Stimulated activated naive B cell treated with anti-CD40 and anti-IgM and Interleukin-4, amounts not matched to agents 10 μg/mL and 1 μg/mL and 100 μg/mL, for 72 hours (primary cell): ENCODE measurements around the gene TMPRSS3.

ENCODE experiments used
- ATAC-seq, 2 donors: fragments of 150-1000 bp; cut with Tn5 transposase; replicated peaks; 2 replicates each; pipeline ENCODE4 v1.10.0; 2021; ENCODE audit warnings: moderate library complexity in 1 of 2
- DNase-seq: peaks from one replicate; pipeline ENCODE4 v3.0.0; 2021
- H3K27ac Mint-ChIP-seq: one replicate; pipeline ENCODE4 v1.8.0; 2022; ENCODE audit warnings: mild to moderate bottlenecking, mixed read lengths
- H3K27me3 Mint-ChIP-seq, 2 donors: one replicate each; pipeline ENCODE4 v1.8.0; 2022; ENCODE audit warnings: mixed read lengths in 2 of 2
- H3K36me3 Mint-ChIP-seq, 2 donors: one replicate each; pipeline ENCODE4 v1.8.0; 2022; ENCODE audit warnings: mixed read lengths in 2 of 2, mild to moderate bottlenecking in 1 of 2
- H3K4me1 Mint-ChIP-seq, 2 donors: one replicate each; pipeline ENCODE4 v1.8.0; 2022; ENCODE audit warnings: mixed read lengths in 2 of 2, mild to moderate bottlenecking in 1 of 2
- H3K4me3 Mint-ChIP-seq, 2 donors: one replicate each; pipeline ENCODE4 v1.8.0; 2022; ENCODE audit warnings: mild to moderate bottlenecking in 2 of 2, mixed read lengths in 2 of 2, moderate library complexity in 1 of 2
- H3K9me3 Mint-ChIP-seq, 2 donors: one replicate each; pipeline ENCODE4 v1.8.0; 2022; ENCODE audit warnings: mixed read lengths in 2 of 2, mild to moderate bottlenecking in 1 of 2

Gene TMPRSS3

GRCh38 chr21:42360317-42360716 lies 35.5 kb downstream of the TMPRSS3 start:
- no peak overlapping the region for H3K27ac Mint-ChIP-seq
- no peak for ATAC-seq

GRCh38 chr21:42358937-42359336 lies 36.9 kb downstream of the TMPRSS3 start:
- no peak for ATAC-seq
- H3K27ac Mint-ChIP-seq, result no peak overlapping the region
- H3K4me1 Mint-ChIP-seq, result peaks cover 0 to 2% of the 10 kb centered on the region in 2 donors
- peaks cover 29 to 41% of the 10 kb centered on the region in 2 donors for H3K27me3 Mint-ChIP-seq
- peaks cover 0 to 7% of the 10 kb centered on the region in 2 donors for H3K36me3 Mint-ChIP-seq
- H3K9me3 Mint-ChIP-seq, result peaks cover 6 to 13% of the 10 kb centered on the region in 2 donors
- no peak overlapping the region for H3K4me3 Mint-ChIP-seq
- no peak for DNase-seq

More at GRCh38 chr21:42360317-42360716, 35.5 kb downstream of the TMPRSS3 start:
- Mint-ChIP-seq H3K4me3 (no peak overlapping the region), H3K27me3 (peaks cover 38 to 52% of the 10 kb centered on the region in 2 donors), H3K9me3 (peaks cover 0 to 4% of the 10 kb centered on the region in 2 donors), H3K4me1 (peaks cover 0 to 2% of the 10 kb centered on the region in 2 donors), H3K36me3 (no peaks in the 10 kb centered on the region)
- no peak for DNase-seq

- peaks cover 30 to 43% of the 10 kb centered on the region in 2 donors for H3K27me3 Mint-ChIP-seq
- ATAC-seq, result no peak
Observed at GRCh38 chr21:42358261-42358660, 37.6 kb downstream of the TMPRSS3 start.

GRCh38 chr21:42357307-42357706 lies 38.5 kb downstream of the TMPRSS3 start:
- Mint-ChIP-seq H3K27ac (no peak overlapping the region), H3K4me1 (peaks cover 0 to 3% of the 10 kb centered on the region in 2 donors), H3K27me3 (peaks cover 38 to 50% of the 10 kb centered on the region in 2 donors), H3K36me3 (peaks cover 1 to 7% of the 10 kb centered on the region in 2 donors), H3K4me3 (no peak overlapping the region), H3K9me3 (peaks cover 12 to 21% of the 10 kb centered on the region in 2 donors)
- no peak for ATAC-seq
- no peak for DNase-seq

More at GRCh38 chr21:42358261-42358660, 37.6 kb downstream of the TMPRSS3 start:
- H3K4me3 Mint-ChIP-seq, result no peak overlapping the region
- H3K36me3 Mint-ChIP-seq, result peaks cover 1 to 7% of the 10 kb centered on the region in 2 donors
- peaks cover 0 to 3% of the 10 kb centered on the region in 2 donors for H3K4me1 Mint-ChIP-seq
- no peak overlapping the region for H3K27ac Mint-ChIP-seq
- H3K9me3 Mint-ChIP-seq, result peaks cover 11 to 19% of the 10 kb centered on the region in 2 donors
- no peak for DNase-seq

- ATAC-seq, result no peak
- H3K4me3 Mint-ChIP-seq, result no peak overlapping the region
- peaks cover 0 to 1% of the 10 kb centered on the region in 2 donors for H3K4me1 Mint-ChIP-seq
- peaks cover 1 to 7% of the 10 kb centered on the region in 2 donors for H3K36me3 Mint-ChIP-seq
- no peak overlapping the region for H3K27ac Mint-ChIP-seq
- peaks cover 12 to 21% of the 10 kb centered on the region in 2 donors for H3K9me3 Mint-ChIP-seq
- peaks cover 34 to 46% of the 10 kb centered on the region in 2 donors for H3K27me3 Mint-ChIP-seq
- DNase-seq, result no peak
Observed at GRCh38 chr21:42356650-42357049, 39.2 kb downstream of the TMPRSS3 start.

- peaks cover 29 to 41% of the 10 kb centered on the region in 2 donors for H3K27me3 Mint-ChIP-seq
- H3K9me3 Mint-ChIP-seq, result peaks cover 12 to 21% of the 10 kb centered on the region in 2 donors
- no peak for ATAC-seq
- peaks cover 0 to 1% of the 10 kb centered on the region in 2 donors for H3K4me1 Mint-ChIP-seq
- H3K36me3 Mint-ChIP-seq, result peaks cover 1 to 7% of the 10 kb centered on the region in 2 donors
- no peak overlapping the region for H3K27ac Mint-ChIP-seq
- no peak overlapping the region for H3K4me3 Mint-ChIP-seq
- DNase-seq, result no peak
Observed at GRCh38 chr21:42356046-42356445, 39.8 kb downstream of the TMPRSS3 start.

GRCh38 chr21:42353623-42354022 lies 42.2 kb downstream of the TMPRSS3 start:
- Mint-ChIP-seq H3K9me3 (peaks cover 12 to 21% of the 10 kb centered on the region in 2 donors), H3K4me3 (no peak overlapping the region), H3K27me3 (peaks cover 23 to 34% of the 10 kb centered on the region in 2 donors), H3K4me1 (peaks cover 0 to 1% of the 10 kb centered on the region in 2 donors), H3K36me3 (peaks cover 1 to 7% of the 10 kb centered on the region in 2 donors), H3K27ac (no peak overlapping the region)
- DNase-seq (no peak), ATAC-seq (no peak)

GRCh38 chr21:42352441-42353095 lies 43.3 kb downstream of the TMPRSS3 start:
- H3K4me1 Mint-ChIP-seq, result peaks cover 0 to 1% of the 10 kb centered on the region in 2 donors
- DNase-seq (no peak), ATAC-seq (no peak)
- peaks cover 1 to 7% of the 10 kb centered on the region in 2 donors for H3K36me3 Mint-ChIP-seq
- peaks cover 23 to 25% of the 10 kb centered on the region in 2 donors for H3K27me3 Mint-ChIP-seq
- H3K27ac Mint-ChIP-seq, result peak overlapping the region; percentile 47
- H3K9me3 Mint-ChIP-seq, result peaks cover 12 to 21% of the 10 kb centered on the region in 2 donors
- H3K4me3 Mint-ChIP-seq, result no peak overlapping the region

- H3K4me1 Mint-ChIP-seq, result peaks cover 0 to 1% of the 10 kb centered on the region in 2 donors
- peaks cover 18 to 27% of the 10 kb centered on the region in 2 donors for H3K27me3 Mint-ChIP-seq
- no peak for DNase-seq
- peaks cover 1 to 7% of the 10 kb centered on the region in 2 donors for H3K36me3 Mint-ChIP-seq
- H3K9me3 Mint-ChIP-seq, result peaks cover 12 to 21% of the 10 kb centered on the region in 2 donors
- no peak for ATAC-seq
- no peak overlapping the region for H3K4me3 Mint-ChIP-seq
- H3K27ac Mint-ChIP-seq, result peak overlapping the region; percentile 47
Observed at GRCh38 chr21:42351626-42352440, 44.0 kb downstream of the TMPRSS3 start.

- no peak within 1 kb of the TSS for H3K27ac Mint-ChIP-seq
- DNase-seq, result no peak
Observed at GRCh38 chr21:42350927-42351426, 44.9 kb downstream of the TMPRSS3 start, which contains the start of gene TFF2. Gene TFF2 (minus strand): TSS chr21:42350994. CDS start chr21:42350957, 37 bp downstream.

GRCh38 chr21:42350318-42350910 lies 45.4 kb downstream of the TMPRSS3 start:
- ATAC-seq (no peak), DNase-seq (no peak)
- peaks cover 12 to 18% of the 10 kb centered on the region in 2 donors for H3K9me3 Mint-ChIP-seq
- no peak overlapping the region for H3K4me3 Mint-ChIP-seq
- peaks cover 0 to 1% of the 10 kb centered on the region in 2 donors for H3K4me1 Mint-ChIP-seq
- H3K27ac Mint-ChIP-seq, result no peak overlapping the region
- peaks cover 1 to 7% of the 10 kb centered on the region in 2 donors for H3K36me3 Mint-ChIP-seq
- peaks cover 16 to 29% of the 10 kb centered on the region in 2 donors for H3K27me3 Mint-ChIP-seq

More at GRCh38 chr21:42350927-42351426, 44.9 kb downstream of the TMPRSS3 start, which contains the start of gene TFF2:
- Mint-ChIP-seq H3K9me3 (peaks cover 12 to 21% of the 10 kb centered on the region in 2 donors), H3K27me3 (peaks cover 16 to 29% of the 10 kb centered on the region in 2 donors), H3K36me3 (peaks cover 1 to 7% of the 10 kb centered on the region in 2 donors), H3K4me1 (peaks cover 0 to 1% of the 10 kb centered on the region in 2 donors), H3K4me3 (no peak within 1 kb of the TSS)
- no peak for ATAC-seq

- DNase-seq, result no peak
- H3K4me3 Mint-ChIP-seq, result no peak overlapping the region
- H3K4me1 Mint-ChIP-seq, result peaks cover 0 to 1% of the 10 kb centered on the region in 2 donors
- H3K27me3 Mint-ChIP-seq, result peaks cover 16 to 28% of the 10 kb centered on the region in 2 donors
- H3K27ac Mint-ChIP-seq, result no peak overlapping the region
- no peak for ATAC-seq
- peaks cover 10 to 12% of the 10 kb centered on the region in 2 donors for H3K9me3 Mint-ChIP-seq
- peaks cover 1 to 3% of the 10 kb centered on the region in 2 donors for H3K36me3 Mint-ChIP-seq
Observed at GRCh38 chr21:42349420-42350317, 46.2 kb downstream of the TMPRSS3 start.

- no peak for DNase-seq
- Mint-ChIP-seq H3K9me3 (peaks cover 5 to 7% of the 10 kb centered on the region in 2 donors), H3K4me3 (no peak overlapping the region), H3K27me3 (peaks cover 16 to 24% of the 10 kb centered on the region in 2 donors), H3K36me3 (peaks cover 0 to 1% of the 10 kb centered on the region in 2 donors), H3K4me1 (peaks cover 0 to 1% of the 10 kb centered on the region in 2 donors), H3K27ac (no peak overlapping the region)
- no peak for ATAC-seq
Observed at GRCh38 chr21:42348762-42349161, 47.1 kb downstream of the TMPRSS3 start.
